GM19328 (cell line): ENCODE data around the gene SNX27.
"Not testable (repeated sequence)": the region's sequence is repeated elsewhere in the genome, so short reads cannot be mapped to it uniquely, and the experiment has no call there.

Source experiments
- ATAC-seq: cut with Tn5 transposase; IDR thresholded peaks from one replicate; pipeline ENCODE4 v1.9.1; 2021; ENCODE audit warnings: mild to moderate bottlenecking, moderate library complexity; ENCODE audit not compliant: unreplicated experiment

Gene SNX27

GRCh38 chr1:151638074-151638775, 26.4 kb downstream of the SNX27 start:
- no peak for ATAC-seq

DNA sequence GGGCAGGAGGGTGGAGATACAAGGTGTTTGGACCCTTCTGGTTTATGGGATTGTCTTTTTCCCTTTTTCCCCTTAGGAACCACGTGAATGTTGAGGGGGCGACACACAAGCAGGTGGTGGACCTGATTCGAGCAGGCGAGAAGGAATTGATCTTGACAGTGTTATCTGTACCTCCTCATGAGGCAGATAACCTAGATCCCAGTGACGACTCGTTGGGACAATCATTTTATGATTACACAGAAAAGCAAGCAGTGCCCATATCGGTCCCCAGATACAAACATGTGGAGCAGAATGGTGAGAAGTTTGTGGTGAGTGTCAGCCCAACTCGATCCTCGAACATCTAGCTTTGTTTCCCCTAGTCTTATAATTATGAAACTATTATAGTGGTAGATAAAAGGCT, 27.0 kb downstream of the SNX27 start:
- ATAC-seq = no peak

DNA sequence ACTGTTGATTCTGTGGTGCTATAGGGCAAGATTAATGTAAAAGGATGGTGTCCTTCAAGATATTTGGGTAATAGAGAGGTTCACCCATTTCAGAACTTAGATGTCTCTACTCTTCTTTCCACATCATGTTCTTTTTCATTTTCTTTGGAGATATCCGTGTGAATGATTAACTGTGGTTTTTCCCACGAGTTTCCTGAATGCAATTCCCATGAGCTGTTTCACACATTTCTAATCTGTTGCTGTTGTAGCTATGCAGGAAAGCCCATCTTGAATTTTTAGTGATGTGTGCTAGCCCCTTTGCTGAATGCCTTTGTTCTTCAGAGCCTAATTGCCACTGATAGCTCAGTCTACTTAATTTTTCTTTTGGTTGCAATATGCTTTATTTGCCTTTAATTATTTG, 27.6 kb downstream of the SNX27 start:
- ATAC-seq = no peak

GRCh38 chr1:151641229-151641628, 29.4 kb downstream of the SNX27 start:
- ATAC-seq = no peak

- not testable (repeated sequence) for ATAC-seq
Observed at GRCh38 chr1:151643085-151643484, 31.2 kb downstream of the SNX27 start.

DNA sequence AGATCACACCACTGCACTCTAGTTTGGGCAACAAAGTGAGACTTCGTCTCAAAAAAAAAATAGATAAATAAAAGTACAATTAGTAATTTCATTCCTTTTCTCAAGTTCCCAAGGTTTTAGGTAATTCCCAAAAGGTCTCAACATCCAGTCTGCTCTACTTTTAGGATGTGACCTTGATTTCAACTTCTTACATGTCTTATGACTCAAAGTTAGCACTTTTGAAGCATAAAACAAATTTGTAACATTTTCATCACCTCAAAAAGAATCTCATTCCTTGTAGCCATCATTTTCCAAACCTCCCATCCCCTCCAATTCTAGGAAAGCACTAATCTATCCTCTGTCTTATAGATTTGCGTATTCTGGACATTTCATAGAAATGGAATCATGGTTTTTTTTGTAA, 32.2 kb downstream of the SNX27 start:
- no peak for ATAC-seq

DNA sequence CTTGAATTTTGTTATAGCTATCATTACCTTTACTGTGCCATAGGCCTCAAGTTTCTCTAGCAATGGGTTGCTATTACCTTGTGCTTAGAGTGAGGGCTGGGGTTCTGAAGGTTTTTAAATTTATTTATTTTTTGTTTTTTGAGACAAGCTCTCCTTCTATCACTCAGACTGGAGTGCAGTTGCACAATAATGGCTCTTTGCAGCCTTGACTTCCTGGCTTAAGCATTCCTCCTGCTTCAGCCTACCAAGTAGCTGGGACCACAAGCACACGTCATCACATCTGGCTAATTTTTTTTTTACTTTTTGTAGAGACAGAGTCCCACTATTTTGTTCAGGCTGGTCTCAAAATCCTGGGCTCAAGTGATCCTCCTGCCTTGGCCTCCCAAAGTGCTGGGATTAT, 41.5 kb downstream of the SNX27 start:
- no peak for ATAC-seq

GRCh38 chr1:151655371-151655770, 43.5 kb downstream of the SNX27 start:
- no peak for ATAC-seq

DNA sequence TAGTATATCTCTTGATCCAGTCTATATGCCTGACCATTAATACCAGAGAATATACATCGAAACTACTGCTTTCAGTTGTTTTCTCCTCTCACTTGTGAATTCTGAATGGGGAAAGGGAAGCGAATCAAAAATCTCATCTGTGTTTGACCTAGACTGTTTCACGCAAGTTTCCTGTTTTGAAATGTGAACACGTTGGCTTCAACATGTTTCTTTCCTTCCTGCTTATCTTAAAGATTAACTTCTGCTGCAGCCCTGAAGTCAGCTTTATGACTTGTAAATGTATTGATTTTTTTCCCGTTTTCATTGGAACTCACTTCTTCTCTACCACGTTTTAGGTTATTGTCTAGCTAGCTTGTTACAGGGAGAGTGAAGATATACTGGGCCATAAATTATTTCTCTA, 49.9 kb downstream of the SNX27 start:
- no peak for ATAC-seq

DNA sequence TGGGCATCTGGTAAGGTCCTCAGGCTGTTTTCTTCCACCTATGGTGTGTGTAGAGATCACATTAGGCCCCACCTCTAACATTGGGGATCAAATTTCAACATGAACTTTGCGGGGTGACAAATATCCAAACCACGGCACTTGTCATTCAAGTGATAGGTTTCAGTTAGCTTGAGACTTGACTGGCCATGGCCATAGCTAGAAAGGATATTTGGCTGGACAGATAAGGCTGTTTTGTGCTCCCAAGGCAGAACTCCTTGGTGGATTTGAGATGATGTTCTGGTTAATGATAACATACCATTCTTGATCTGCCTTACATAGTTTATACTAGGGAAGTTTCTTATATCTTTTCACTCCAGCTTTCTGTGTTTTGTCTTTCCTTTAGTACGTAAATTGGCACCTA, 56.2 kb downstream of the SNX27 start:
- ATAC-seq = no peak

DNA sequence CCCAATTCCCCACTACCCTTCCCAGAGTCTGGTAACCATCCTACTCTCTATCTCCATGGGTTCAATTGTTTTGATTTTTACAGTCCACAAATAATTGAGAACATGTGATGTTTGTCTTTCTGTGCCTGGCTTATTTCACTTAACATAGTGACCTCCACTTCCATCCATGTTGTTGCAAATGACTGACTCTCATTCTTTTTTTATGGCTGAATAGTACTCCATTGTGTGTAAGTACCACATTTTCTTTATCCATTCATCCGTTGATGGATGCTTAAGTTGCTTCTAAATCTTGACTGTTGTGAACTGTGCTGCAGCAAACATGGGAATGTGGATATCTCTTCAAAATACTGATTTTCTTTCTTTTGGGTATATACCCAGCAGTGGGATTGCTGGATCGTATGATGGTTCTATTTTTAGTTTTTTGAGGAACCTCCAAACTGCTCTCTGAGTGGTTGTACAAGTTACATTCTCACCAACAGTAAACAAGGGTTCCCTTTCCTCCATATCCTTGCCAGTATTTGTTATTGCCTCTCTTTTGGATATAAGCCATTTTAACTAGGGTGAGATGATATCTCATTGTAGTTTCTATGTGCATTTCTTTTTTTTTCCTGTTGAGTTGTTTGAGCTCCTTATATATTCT, 58.3 kb downstream of the SNX27 start:
- not testable (repeated sequence) for ATAC-seq

- ATAC-seq = no peak
Observed at GRCh38 chr1:151673407-151673806, 61.6 kb downstream of the SNX27 start.

GRCh38 chr1:151680391-151680790, 68.5 kb downstream of the SNX27 start:
- ATAC-seq = no peak

- no peak for ATAC-seq
Observed at GRCh38 chr1:151680826-151681225, 69.0 kb downstream of the SNX27 start.

- no peak for ATAC-seq
Observed at GRCh38 chr1:151681923-151682322, 70.1 kb downstream of the SNX27 start.

DNA sequence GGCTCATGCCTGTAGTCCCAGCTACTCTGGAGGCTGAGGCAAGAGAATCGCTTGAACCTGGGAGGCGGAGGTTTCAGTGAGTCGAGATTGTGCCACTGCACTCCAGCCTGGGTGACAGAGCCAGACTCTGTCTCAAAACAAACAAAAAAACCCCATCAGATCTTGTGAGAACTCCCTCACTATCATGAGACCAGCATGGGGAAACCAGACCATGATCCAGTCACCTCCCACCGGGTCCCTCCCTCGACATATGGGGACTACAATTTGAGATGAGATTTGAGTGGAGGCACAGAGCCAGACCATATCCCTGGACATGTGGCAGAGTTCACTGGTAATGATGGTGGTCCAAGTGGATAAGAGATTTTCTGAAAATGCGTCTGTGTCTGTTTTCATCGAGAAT, 71.1 kb downstream of the SNX27 start:
- ATAC-seq = not testable (repeated sequence)

- ATAC-seq = no peak
Observed at GRCh38 chr1:151684128-151684527, 72.3 kb downstream of the SNX27 start.

DNA sequence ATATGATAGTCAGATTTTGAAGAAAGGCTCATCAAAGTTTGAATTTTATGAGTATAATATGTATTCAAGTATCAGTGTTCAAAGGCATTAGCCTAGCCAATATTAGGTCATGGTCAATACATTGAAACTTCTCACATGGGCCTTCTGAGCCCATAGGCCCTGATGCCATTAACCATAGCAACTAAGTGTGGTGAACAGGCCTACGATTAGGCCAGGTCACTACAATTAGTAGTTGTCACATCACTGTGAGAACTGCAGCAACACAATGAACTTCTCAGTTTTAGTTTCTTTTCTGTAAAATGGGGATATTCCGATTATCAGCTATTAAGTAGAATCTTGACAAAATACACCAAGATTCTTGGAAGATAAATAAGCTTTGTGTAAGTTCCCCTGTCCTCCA, 74.7 kb downstream of the SNX27 start:
- no peak for ATAC-seq

DNA sequence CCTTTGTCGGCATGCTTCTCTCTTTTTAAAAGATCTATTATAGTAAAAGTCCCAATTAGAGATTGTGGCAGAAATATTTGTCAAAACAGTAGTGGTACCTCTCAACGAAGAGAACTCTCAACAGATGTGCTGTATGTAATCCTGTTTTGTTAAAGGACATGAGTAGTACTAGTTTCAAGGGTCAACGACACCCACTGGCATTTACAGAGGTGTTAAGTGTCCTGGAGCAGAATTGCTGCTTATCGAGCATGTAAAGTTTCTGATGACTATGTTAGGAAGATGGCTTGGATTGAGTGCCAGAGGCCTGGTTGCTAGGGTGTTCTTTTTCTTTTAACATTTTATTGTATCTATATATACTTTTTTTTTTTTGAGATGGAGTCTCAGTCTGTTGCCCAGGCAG, 77.6 kb downstream of the SNX27 start:
- no peak for ATAC-seq

DNA sequence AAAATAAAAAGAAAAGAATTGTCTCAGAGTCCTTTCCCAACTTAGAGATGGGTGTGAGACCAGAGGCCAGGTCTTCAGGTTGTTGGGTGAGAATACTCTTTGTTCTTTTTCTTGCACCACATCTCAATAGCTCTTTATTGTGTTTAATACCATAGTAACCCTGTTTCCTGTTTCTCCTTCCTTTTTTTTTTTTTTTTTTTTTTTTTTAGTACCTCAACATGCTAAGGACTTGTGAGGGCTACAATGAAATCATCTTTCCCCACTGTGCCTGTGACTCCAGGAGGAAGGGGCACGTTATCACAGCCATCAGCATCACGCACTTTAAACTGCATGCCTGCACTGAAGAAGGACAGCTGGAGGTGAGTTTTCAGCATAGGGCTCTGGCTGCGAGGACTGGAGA, 80.4 kb downstream of the SNX27 start:
- no peak for ATAC-seq

DNA sequence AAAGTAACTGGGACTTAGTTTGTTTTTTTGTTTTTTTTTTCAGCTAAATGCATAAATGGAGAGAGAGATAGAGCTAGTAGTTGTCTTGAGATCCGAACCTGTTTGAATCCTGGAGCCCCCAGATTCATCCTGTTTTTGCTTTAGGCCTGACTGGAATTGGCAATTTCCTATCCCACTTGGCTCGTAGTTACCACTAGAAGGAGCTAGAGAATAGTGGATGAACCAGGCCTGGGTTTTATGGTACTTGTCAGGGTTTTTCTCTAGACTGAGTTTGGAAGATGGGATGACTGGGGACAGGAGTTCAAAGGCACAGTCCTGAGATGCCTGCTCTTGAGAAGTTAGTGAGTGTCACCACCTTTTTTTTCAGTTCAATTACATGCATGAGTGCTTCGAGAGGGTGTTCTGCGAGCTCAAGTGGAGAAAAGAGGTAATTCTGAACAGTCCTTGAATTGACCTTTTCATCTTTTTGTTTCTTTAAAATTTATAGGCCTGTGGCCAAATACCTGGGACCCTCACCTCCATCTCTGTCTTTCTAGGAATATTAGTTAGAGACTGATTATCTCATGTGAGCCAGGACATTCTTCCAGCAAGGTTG, 81.3 kb downstream of the SNX27 start:
- ATAC-seq = no peak

DNA sequence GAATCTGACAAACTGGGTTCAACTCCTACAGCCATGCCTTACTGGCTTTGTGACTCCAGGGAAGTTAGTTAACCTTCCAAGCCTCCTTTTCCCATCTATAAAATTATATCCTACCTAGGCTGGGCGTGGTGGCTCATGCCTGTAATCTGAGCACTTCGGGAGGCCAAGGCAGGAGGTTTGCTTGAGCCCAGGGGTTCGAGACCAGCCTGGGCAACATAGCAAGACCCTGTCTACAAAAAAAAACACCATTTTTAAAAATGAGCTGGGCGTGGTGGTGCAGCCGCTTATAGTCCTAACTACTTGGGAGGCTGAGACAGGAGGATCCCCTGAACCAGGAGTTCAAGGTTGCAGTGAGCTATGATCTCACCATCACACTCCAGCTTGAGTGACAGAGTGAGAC, 89.7 kb downstream of the SNX27 start:
- ATAC-seq = no peak
